SK-N-SH (cell line): ENCODE measurements around the gene RGS7. TPM values are rescaled to one million over a fixed set of nuclear protein-coding genes. Genes with fewer than 3 reads are reported as not detected.

Source experiments
- CTCF ChIA-PET: fragments of 300-600, 350-600 bp; formaldehyde crosslinking; extraction: SDS; loops from one replicate; lab custom pipeline; 2021; lab: Yijun Ruan, JAX
- POLR2A ChIA-PET: fragments of 350-600 bp; sonication (Branson Sonifier 250); formaldehyde crosslinking; extraction: SDS; loops from one replicate; lab custom pipeline; 2020; ENCODE audit warnings: antibody characterized with exemption, inconsistent platforms; lab: Yijun Ruan, JAX
- DNase-seq: peaks from one replicate; pipeline ENCODE4 v3.0.0; 2012
- H2AFZ ChIP-seq: fragments of 200-600 bp; sonication (generic); 2 replicates; pipeline ENCODE4 v1.8.1; 2016; ENCODE audit warnings: antibody characterized with exemption, mild to moderate bottlenecking, low read depth
- H3F3A ChIP-seq: fragments of 200-600 bp; sonication (generic); replicated peaks from 2 replicates; pipeline ENCODE3; 2016; ENCODE audit warnings: antibody characterized with exemption, mild to moderate bottlenecking; ENCODE audit not compliant: insufficient read depth
- H3K27ac ChIP-seq, 2 experiments: fragments of 200-500 bp in 1 of 2; fragments of 200-600 bp in 1 of 2; sonication (Bioruptor generic) in 1 of 2; sonication (generic), shearing (Covaris generic) in 1 of 2; 2 replicates each; pipeline versions ENCODE4 v1.5.1 to v1.6.1; 2014 to 2016; ENCODE audit warnings: low read depth in 2 of 2, inconsistent platforms in 1 of 2, low read length in 1 of 2, mild to moderate bottlenecking in 1 of 2, mixed read lengths in 1 of 2
- H3K27me3 ChIP-seq: fragments of 200-600 bp; sonication (generic), shearing (Covaris generic); 2 replicates; pipeline ENCODE4 v1.6.1; 2016; ENCODE audit warnings: mixed run types; ENCODE audit not compliant: insufficient read depth
- H3K36me3 ChIP-seq, 2 experiments: fragments of 200-500 bp in 1 of 2; fragments of 200-600 bp in 1 of 2; sonication (Bioruptor generic) in 1 of 2; sonication (generic) in 1 of 2; replicated peaks in 1 of 2; 2 replicates each; pipeline versions ENCODE3 to v1.5.1; 2014 to 2016; ENCODE audit warnings: low read length in 1 of 2, mild to moderate bottlenecking in 1 of 2; ENCODE audit not compliant: insufficient read depth in 2 of 2, control insufficient read depth in 1 of 2
- H3K4me1 ChIP-seq, 2 experiments: fragments of 200-500 bp in 1 of 2; fragments of 200-600 bp in 1 of 2; sonication (Bioruptor generic) in 1 of 2; sonication (generic), shearing (Covaris generic) in 1 of 2; 2 replicates each; pipeline versions ENCODE4 v1.5.1 to v1.6.1; 2014 to 2016; ENCODE audit warnings: low read depth in 1 of 2, low read length in 1 of 2, mixed run types in 1 of 2; ENCODE audit not compliant: insufficient read depth in 2 of 2, control insufficient read depth in 1 of 2
- H3K4me2 ChIP-seq: fragments of 200-600 bp; sonication (generic), shearing (Covaris generic); 2 replicates; pipeline ENCODE4 v1.6.1; 2017; ENCODE audit warnings: mixed run types
- H3K4me3 ChIP-seq, 2 experiments: fragments of 200-500 bp in 1 of 2; fragments of 200-600 bp in 1 of 2; sonication (Bioruptor generic) in 1 of 2; sonication (generic), shearing (Covaris generic) in 1 of 2; 2 replicates each; pipeline versions ENCODE4 v1.5.1 to v1.8.1; 2014 to 2016; ENCODE audit warnings: low read depth in 2 of 2, inconsistent platforms in 1 of 2, low read length in 1 of 2, mild to moderate bottlenecking in 1 of 2, mixed read lengths in 1 of 2, moderate library complexity in 1 of 2
- H3K79me2 ChIP-seq: fragments of 200-600 bp; sonication (generic); 2 replicates; pipeline ENCODE4 v1.8.1; 2017; ENCODE audit warnings: mild to moderate bottlenecking; ENCODE audit not compliant: insufficient read depth
- H3K9ac ChIP-seq: fragments of 200-600 bp; sonication (generic); 2 replicates; pipeline ENCODE4 v1.6.1; 2017; ENCODE audit warnings: mixed run types
- H3K9me2 ChIP-seq: fragments of 200-600 bp; sonication (generic); 2 replicates; pipeline ENCODE4 v1.6.1; 2017; ENCODE audit warnings: mixed run types
- H3K9me3 ChIP-seq: fragments of 200-600 bp; sonication (generic); 2 replicates; pipeline ENCODE4 v1.6.1; 2017; ENCODE audit warnings: mixed run types, mild to moderate bottlenecking, moderate library complexity
- H4K20me1 ChIP-seq: fragments of 200-600 bp; sonication (generic); 2 replicates; pipeline ENCODE4 v1.6.1; 2017; ENCODE audit warnings: mild to moderate bottlenecking, mixed run types; ENCODE audit not compliant: insufficient read depth
- CHD2 ChIP-seq: fragments of 150-350 bp; IDR thresholded peaks from 2 replicates; pipeline ENCODE4 v1.6.1; 2018; ENCODE audit warnings: low read length; ENCODE audit not compliant: partially characterized antibody
- CTCF ChIP-seq: fragments of 200-600 bp; sonication (generic); IDR thresholded peaks from 2 replicates; pipeline ENCODE4 v1.6.1; 2017; ENCODE audit warnings: antibody characterized with exemption, mild to moderate bottlenecking, moderate library complexity
- ELF1 ChIP-seq: IDR thresholded peaks from 2 replicates; pipeline ENCODE4 v1.4.0; 2012
- FOXJ3 ChIP-seq: sonication (generic); formaldehyde crosslinking; IDR thresholded peaks from 2 replicates; pipeline ENCODE4 v1.5.1; 2020; ENCODE audit warnings: mild to moderate bottlenecking, missing genetic modification reagents
- GABPA ChIP-seq: IDR thresholded peaks from 2 replicates; pipeline ENCODE4 v1.4.0; 2012; ENCODE audit warnings: low read depth, mild to moderate bottlenecking
- MAX ChIP-seq: IDR thresholded peaks from 2 replicates; pipeline ENCODE4 v1.4.0; 2012; ENCODE audit warnings: low read depth
- MXI1 ChIP-seq: IDR thresholded peaks from 2 replicates; pipeline ENCODE4 v1.6.1; 2012; ENCODE audit warnings: mild to moderate bottlenecking, low read depth, low read length, improper control_type of control experiment
- NRF1 ChIP-seq: IDR thresholded peaks from 2 replicates; pipeline ENCODE4 v1.6.1; 2012; ENCODE audit warnings: low read depth, mild to moderate bottlenecking, low read length
- POLR2AphosphoS5 ChIP-seq: IDR thresholded peaks from 2 replicates; pipeline ENCODE4 v1.6.1; 2012; ENCODE audit warnings: low read depth, low read length
- RCOR1 ChIP-seq: fragments of 150-350 bp; IDR thresholded peaks from 2 replicates; pipeline ENCODE4 v1.6.1; 2017; ENCODE audit warnings: antibody characterized with exemption, low read length
- RFX5 ChIP-seq: IDR thresholded peaks from 2 replicates; pipeline ENCODE4 v1.6.1; 2012; ENCODE audit warnings: mild to moderate bottlenecking, improper control_type of control experiment, low read length
- SIN3A ChIP-seq: IDR thresholded peaks from 2 replicates; pipeline ENCODE4 v1.6.1; 2012; ENCODE audit warnings: low read depth, mild to moderate bottlenecking, low read length, moderate library complexity, borderline replicate concordance
- SMC3 ChIP-seq: IDR thresholded peaks from 2 replicates; pipeline ENCODE4 v1.6.1; 2012; ENCODE audit warnings: low read depth, low read length, improper control_type of control experiment
- TAF1 ChIP-seq: IDR thresholded peaks from 2 replicates; pipeline ENCODE4 v1.6.1; 2012; ENCODE audit warnings: low read depth, mild to moderate bottlenecking, low read length, moderate library complexity, borderline replicate concordance
- TEAD4 ChIP-seq: IDR thresholded peaks from 2 replicates; pipeline ENCODE4 v1.4.0; 2012; ENCODE audit warnings: mild to moderate bottlenecking, borderline replicate concordance; ENCODE audit not compliant: insufficient read depth
- YY1 ChIP-seq: IDR thresholded peaks from 2 replicates; pipeline ENCODE4 v1.4.0; 2012; ENCODE audit warnings: low read depth, mild to moderate bottlenecking
- WGBS: methylation state at CpG from one replicate; pipeline ENCODE4 v1.1.6; 2017; ENCODE audit warnings: low lambda C conversion rate; 5-methylcytosine and 5-hydroxymethylcytosine counted together
- polyA plus RNA-seq, 3 experiments: library from polyadenylated mRNA; depleted of rRNA; stranded (reverse); fragments of >200 nt; gene quantifications; 2 replicates each; pipeline ENCODE4 v1.2.3, GENCODE V29; 2012
- TF ChIP-seq, protein P1 (sequence below): IDR thresholded peaks from 2 replicates; pipeline ENCODE4 v1.4.0; 2012; ENCODE audit warnings: low read depth, borderline replicate concordance
- TF ChIP-seq, protein P2 (sequence below): IDR thresholded peaks from 2 replicates; pipeline ENCODE4 v1.4.0; 2012; ENCODE audit warnings: low read depth, borderline replicate concordance
- TF ChIP-seq, protein P3 (sequence below): IDR thresholded peaks from 2 replicates; pipeline ENCODE4; 2012

RGS7 gene
- polyA plus RNA-seq, 1 of the 3 experiments (the other 2 are of a cell fraction): 0.36 TPM

GRCh38 chr1:240928265-240928664 lies 428.7 kb downstream of the RGS7 start (continued):
- TF ChIP-seq, protein P1, sequence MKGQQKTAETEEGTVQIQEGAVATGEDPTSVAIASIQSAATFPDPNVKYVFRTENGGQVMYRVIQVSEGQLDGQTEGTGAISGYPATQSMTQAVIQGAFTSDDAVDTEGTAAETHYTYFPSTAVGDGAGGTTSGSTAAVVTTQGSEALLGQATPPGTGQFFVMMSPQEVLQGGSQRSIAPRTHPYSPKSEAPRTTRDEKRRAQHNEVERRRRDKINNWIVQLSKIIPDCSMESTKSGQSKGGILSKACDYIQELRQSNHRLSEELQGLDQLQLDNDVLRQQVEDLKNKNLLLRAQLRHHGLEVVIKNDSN: no peak
- TF ChIP-seq SMC3 (no peak), TEAD4 (no peak), MXI1 (no peak), SIN3A (no peak), ELF1 (no peak), TAF1 (no peak)
- TF ChIP-seq, protein P2, sequence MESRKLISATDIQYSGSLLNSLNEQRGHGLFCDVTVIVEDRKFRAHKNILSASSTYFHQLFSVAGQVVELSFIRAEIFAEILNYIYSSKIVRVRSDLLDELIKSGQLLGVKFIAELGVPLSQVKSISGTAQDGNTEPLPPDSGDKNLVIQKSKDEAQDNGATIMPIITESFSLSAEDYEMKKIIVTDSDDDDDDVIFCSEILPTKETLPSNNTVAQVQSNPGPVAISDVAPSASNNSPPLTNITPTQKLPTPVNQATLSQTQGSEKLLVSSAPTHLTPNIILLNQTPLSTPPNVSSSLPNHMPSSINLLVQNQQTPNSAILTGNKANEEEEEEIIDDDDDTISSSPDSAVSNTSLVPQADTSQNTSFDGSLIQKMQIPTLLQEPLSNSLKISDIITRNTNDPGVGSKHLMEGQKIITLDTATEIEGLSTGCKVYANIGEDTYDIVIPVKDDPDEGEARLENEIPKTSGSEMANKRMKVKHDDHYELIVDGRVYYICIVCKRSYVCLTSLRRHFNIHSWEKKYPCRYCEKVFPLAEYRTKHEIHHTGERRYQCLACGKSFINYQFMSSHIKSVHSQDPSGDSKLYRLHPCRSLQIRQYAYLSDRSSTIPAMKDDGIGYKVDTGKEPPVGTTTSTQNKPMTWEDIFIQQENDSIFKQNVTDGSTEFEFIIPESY: no peak
- TF ChIP-seq, protein P3, sequence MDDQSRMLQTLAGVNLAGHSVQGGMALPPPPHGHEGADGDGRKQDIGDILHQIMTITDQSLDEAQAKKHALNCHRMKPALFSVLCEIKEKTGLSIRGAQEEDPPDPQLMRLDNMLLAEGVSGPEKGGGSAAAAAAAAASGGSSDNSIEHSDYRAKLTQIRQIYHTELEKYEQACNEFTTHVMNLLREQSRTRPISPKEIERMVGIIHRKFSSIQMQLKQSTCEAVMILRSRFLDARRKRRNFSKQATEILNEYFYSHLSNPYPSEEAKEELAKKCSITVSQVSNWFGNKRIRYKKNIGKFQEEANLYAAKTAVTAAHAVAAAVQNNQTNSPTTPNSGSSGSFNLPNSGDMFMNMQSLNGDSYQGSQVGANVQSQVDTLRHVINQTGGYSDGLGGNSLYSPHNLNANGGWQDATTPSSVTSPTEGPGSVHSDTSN: no peak

GRCh38 chr1:240927821-240928220 lies 429.2 kb downstream of the RGS7 start:
- 39% methylated on average over 3 of the region's 3 CpGs for WGBS
- no peak for DNase-seq
- POLR2A ChIA-PET: no interaction called here
- no peak overlapping the region for H3K9ac ChIP-seq
- no peaks in the 10 kb centered on the region for H3F3A ChIP-seq
- CTCF ChIA-PET: no interaction called here
- H2AFZ ChIP-seq: no peak overlapping the region
- no peak overlapping the region for H3K4me3 ChIP-seq
- no peak overlapping the region for H3K27ac ChIP-seq
- H3K4me1 ChIP-seq: no peaks in the 10 kb centered on the region
- no peak overlapping the region for H3K4me2 ChIP-seq
- H3K79me2 ChIP-seq: no peaks in the 10 kb centered on the region
- no peaks in the 10 kb centered on the region for H3K36me3 ChIP-seq
- no peaks in the 10 kb centered on the region for H3K27me3 ChIP-seq
- no peaks in the 10 kb centered on the region for H3K9me3 ChIP-seq
- no peaks in the 10 kb centered on the region for H3K9me2 ChIP-seq
- H4K20me1 ChIP-seq: no peaks in the 10 kb centered on the region
- no peak for TF ChIP-seq FOXJ3 (CRISPR knock-in tag)
- TF ChIP-seq, all 33 proteins: peak for 0

- POLR2A ChIA-PET: no interaction called here
- TF ChIP-seq CTCF (no peak), GABPA (no peak), CHD2 (no peak), RFX5 (no peak), POLR2AphosphoS5 (no peak), MXI1 (no peak), RCOR1 (no peak), YY1 (no peak), FOXJ3 (CRISPR knock-in tag) (no peak), SMC3 (no peak), MAX (no peak), NRF1 (no peak)
- TF ChIP-seq, protein P3: no peak
- Histone ChIP-seq H3K27me3 (no peaks in the 10 kb centered on the region), H3K27ac (no peak overlapping the region), H3K4me1 (no peaks in the 10 kb centered on the region), H3K9me2 (no peaks in the 10 kb centered on the region), H4K20me1 (no peaks in the 10 kb centered on the region), H3K36me3 (no peaks in the 10 kb centered on the region), H3K79me2 (no peaks in the 10 kb centered on the region), H3K4me2 (no peak overlapping the region), H3K4me3 (no peak overlapping the region), H3F3A (no peaks in the 10 kb centered on the region), H3K9me3 (no peaks in the 10 kb centered on the region), H3K9ac (no peak overlapping the region), H2AFZ (no peak overlapping the region)
- 41% methylated on average over 4 of the region's 4 CpGs for WGBS
- CTCF ChIA-PET: no interaction called here
- no peak for DNase-seq
These were observed 431.7 kb downstream of the RGS7 start for GRCh38 chr1:240925273-240925672.
